ENCODE results near the gene MAML1. TPM values are rescaled to one million over a fixed set of nuclear protein-coding genes. Genes with fewer than 3 reads are reported as not detected.

The MAML1 gene
- total RNA-seq, 6 experiments from 2014 or later: 6.2 to 8.8 (median 8.0) TPM

- 84% methylated on average over 8 of the region's 9 CpGs for WGBS (ENCODE audit: insufficient coverage, low coverage, low lambda C conversion rate, missing lambda C conversion rate)
- Histone ChIP-seq H3K9me3 (no peaks in the 10 kb centered on the region), H3K27ac (peak overlapping the region in 1 of 3 donors; percentile 61), H3K4me1 (peaks cover 0 to 43% (median 20%) of the 10 kb centered on the region in 4 donors), H3K4me3 (no peak overlapping the region), H3K27me3 (no peaks in the 10 kb centered on the region), H3K36me3 (peaks cover 0 to 51% (median 17%) of the 10 kb centered on the region in 4 donors)
- intact Hi-C loops (cut with DNase I): no loop called here
- no peak for TF ChIP-seq POLR2A (IDR thresholded peaks at IDR 0.05)
- TF ChIP-seq CTCF (IDR thresholded peaks at IDR 0.05): no peak
- ATAC-seq: no peak
- no peak for DNase-seq
Measured at GRCh38 chr5:179767496-179768100, 35.0 kb downstream of the MAML1 start.

GRCh38 chr5:179768326-179769085, 35.9 kb downstream of the MAML1 start:
- Histone ChIP-seq H3K4me1 (peaks cover 0 to 34% (median 18%) of the 10 kb centered on the region in 4 donors), H3K27me3 (no peaks in the 10 kb centered on the region), H3K4me3 (no peak overlapping the region), H3K27ac (no peak overlapping the region), H3K36me3 (peaks cover 0 to 60% (median 17%) of the 10 kb centered on the region in 4 donors), H3K9me3 (no peaks in the 10 kb centered on the region)
- no peak for ATAC-seq
- 100% methylated on average over 1 of the region's 18 CpGs for WGBS (ENCODE audit: insufficient coverage, low coverage, low lambda C conversion rate, missing lambda C conversion rate)
- DNase-seq: no peak
- TF ChIP-seq CTCF (IDR thresholded peaks at IDR 0.05) (no peak), POLR2A (IDR thresholded peaks at IDR 0.05) (no peak)
- intact Hi-C loops (cut with DNase I): no loop called here

GRCh38 chr5:179769271-179769670, 36.6 kb downstream of the MAML1 start:
- intact Hi-C loops (cut with DNase I): no loop called here
- H3K27ac ChIP-seq: no peak overlapping the region
- peaks cover 0 to 29% (median 18%) of the 10 kb centered on the region in 4 donors for H3K4me1 ChIP-seq
- TF ChIP-seq CTCF (IDR thresholded peaks at IDR 0.05) (no peak), POLR2A (IDR thresholded peaks at IDR 0.05) (no peak)
- H3K36me3 ChIP-seq: peaks cover 0 to 68% (median 17%) of the 10 kb centered on the region in 4 donors
- no peak overlapping the region for H3K4me3 ChIP-seq
- no peaks in the 10 kb centered on the region for H3K27me3 ChIP-seq
- DNase-seq (no peak), ATAC-seq (no peak)
- WGBS (ENCODE audit: insufficient coverage, low coverage, low lambda C conversion rate, missing lambda C conversion rate): 90% methylated on average over 2 of the region's 6 CpGs
- no peaks in the 10 kb centered on the region for H3K9me3 ChIP-seq

GRCh38 chr5:179769796-179770195, 37.2 kb downstream of the MAML1 start:
- H3K4me1 ChIP-seq: peaks cover 0 to 29% (median 18%) of the 10 kb centered on the region in 4 donors
- ATAC-seq (no peak), DNase-seq (no peak)
- no peaks in the 10 kb centered on the region for H3K27me3 ChIP-seq
- intact Hi-C loops (cut with DNase I): no loop called here
- TF ChIP-seq POLR2A (IDR thresholded peaks at IDR 0.05) (no peak), CTCF (IDR thresholded peaks at IDR 0.05) (no peak)
- no peaks in the 10 kb centered on the region for H3K9me3 ChIP-seq
- 92% methylated on average over 4 of the region's 5 CpGs for WGBS (ENCODE audit: insufficient coverage, low coverage, low lambda C conversion rate, missing lambda C conversion rate)
- H3K4me3 ChIP-seq: no peak overlapping the region
- H3K27ac ChIP-seq: no peak overlapping the region
- H3K36me3 ChIP-seq: peaks cover 0 to 73% (median 17%) of the 10 kb centered on the region in 4 donors

Measured in right lobe of liver (tissue), 6 donors.